ENCODE data around the gene TP53I13. TPM values are rescaled to one million over a fixed set of nuclear protein-coding genes. Genes with fewer than 3 reads are reported as not detected.

The TP53I13 gene
- total and polyA plus RNA-seq, 10 of the 15 experiments (the other 5 are each of a cell fraction or from before 2014, with no cell fraction given) = 0.31 to 45.1 (median 19.5) TPM; not detected in 1

GRCh38 chr17:29549177-29549923 lies 19.2 kb upstream of the TP53I13 start (continued):
- TF ChIP-seq ZBTB4 (CRISPR knock-in tag; IDR thresholded peaks at IDR 0.05) (no peak), ATF2 (IDR thresholded peaks at IDR 0.05; ENCODE audit: low read length) (no peak), ETV6 (conservative IDR thresholded peaks at IDR 0.05 in 1 of 2, IDR thresholded peaks at IDR 0.05 in 1 of 2; ENCODE audit: borderline replicate concordance in 1 of 2, low read depth in 1 of 2) (no peak), MTA2 (IDR thresholded peaks at IDR 0.05; ENCODE audit: low read depth) (no peak), BMI1 (IDR thresholded peaks at IDR 0.05; ENCODE audit: borderline replicate concordance) (peak; percentile 85; the same call in 1 of the 2 replicates), NBN (IDR thresholded peaks at IDR 0.05) (peak; percentile 38; the same call in 1 of the 2 replicates), CUX1 (IDR thresholded peaks at IDR 0.05; ENCODE audit: insufficient replicate concordance, low read depth, low read length) (no peak), TBL1XR1 (IDR thresholded peaks at IDR 0.05; ENCODE audit: low read depth, low read length) (no peak), RFX5 (IDR thresholded peaks at IDR 0.05; ENCODE audit: low read depth, low read length) (no peak), CBX5 (IDR thresholded peaks at IDR 0.05; ENCODE audit: low read depth) (no peak), SIN3A (IDR thresholded peaks at IDR 0.05; ENCODE audit: low read depth, low read length) (no peak), PBX3 (IDR thresholded peaks at IDR 0.05; ENCODE audit: insufficient replicate concordance, low read depth, low read length) (no peak), RUNX3 (IDR thresholded peaks at IDR 0.05; ENCODE audit: low read length) (peak; percentile 61; the same call in 1 of the 2 replicates), NR2C2 (IDR thresholded peaks at IDR 0.05; ENCODE audit: borderline replicate concordance, control insufficient read depth, insufficient read length, low read depth) (no peak), ZBED1 (IDR thresholded peaks at IDR 0.05; ENCODE audit: borderline replicate concordance) (0 out of 2 replicates have a peak, but pooled peaks have one; percentile 29), USF2 (IDR thresholded peaks at IDR 0.05; ENCODE audit: borderline replicate concordance, low read depth, low read length) (no peak)
